CD4-positive, alpha-beta T cell treated with Interferon alpha-2 for 1 hour (primary cell): ENCODE data around the gene SLX9.
A peak's percentile ranks its signal among the peaks of the same experiment; 100 is the strongest.
"Not testable (repeated sequence)": the region's sequence is repeated elsewhere in the genome, so short reads cannot be mapped to it uniquely, and the experiment has no call there.

Experiments
- DNase-seq, 2 donors: peaks; one replicate each; pipeline ENCODE4 v3.0.0-alpha.2; 2020 to 2022

Gene SLX9

DNA sequence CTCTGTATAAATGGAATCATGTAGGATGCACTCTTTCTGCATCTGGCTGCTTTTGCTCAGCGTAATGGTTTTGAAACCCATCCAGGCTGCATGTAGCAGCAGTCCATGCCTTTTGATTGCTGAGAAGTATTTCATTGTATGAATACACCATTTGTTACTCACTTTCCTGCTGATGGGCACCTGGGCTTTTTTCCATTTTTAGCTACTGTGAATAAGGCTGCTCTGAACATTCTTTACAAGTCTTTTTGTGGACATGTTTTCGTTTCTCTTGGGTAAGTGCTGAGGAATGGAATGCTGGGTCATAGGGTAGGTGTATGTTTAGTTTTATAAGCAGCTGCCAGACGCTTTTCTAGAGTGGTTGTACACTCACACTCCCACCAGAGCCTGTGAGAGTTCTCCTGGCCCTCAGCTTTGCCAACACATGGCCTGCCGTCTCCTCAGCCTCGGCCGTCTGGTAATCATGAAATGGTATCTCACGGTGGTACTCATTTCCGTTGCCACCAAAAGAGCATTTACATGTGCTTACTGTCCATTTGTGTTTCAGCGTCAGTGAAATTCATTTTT is 22.7 kb downstream of the SLX9 start:
- DNase-seq: no peak

DNA sequence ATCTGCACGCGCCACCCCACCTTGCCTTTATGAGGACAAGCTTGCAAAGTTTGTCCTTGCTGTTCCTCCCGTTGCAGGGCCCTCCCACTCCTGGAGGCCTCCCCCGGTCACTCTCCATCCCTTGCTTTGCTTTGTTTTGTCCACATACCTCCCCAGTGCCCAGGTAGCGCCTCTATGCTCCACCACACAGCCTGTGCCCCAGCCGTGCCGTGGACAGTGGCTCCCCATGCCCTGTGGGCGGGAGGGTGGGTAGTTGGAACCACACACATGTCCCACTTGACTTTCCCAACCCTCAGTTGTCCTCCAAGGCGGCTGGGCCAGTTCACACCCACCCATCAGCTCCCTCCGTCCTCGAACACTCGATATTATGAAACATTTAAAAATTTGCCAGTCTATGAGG is 24.6 kb downstream of the SLX9 start:
- DNase-seq: no peak

DNA sequence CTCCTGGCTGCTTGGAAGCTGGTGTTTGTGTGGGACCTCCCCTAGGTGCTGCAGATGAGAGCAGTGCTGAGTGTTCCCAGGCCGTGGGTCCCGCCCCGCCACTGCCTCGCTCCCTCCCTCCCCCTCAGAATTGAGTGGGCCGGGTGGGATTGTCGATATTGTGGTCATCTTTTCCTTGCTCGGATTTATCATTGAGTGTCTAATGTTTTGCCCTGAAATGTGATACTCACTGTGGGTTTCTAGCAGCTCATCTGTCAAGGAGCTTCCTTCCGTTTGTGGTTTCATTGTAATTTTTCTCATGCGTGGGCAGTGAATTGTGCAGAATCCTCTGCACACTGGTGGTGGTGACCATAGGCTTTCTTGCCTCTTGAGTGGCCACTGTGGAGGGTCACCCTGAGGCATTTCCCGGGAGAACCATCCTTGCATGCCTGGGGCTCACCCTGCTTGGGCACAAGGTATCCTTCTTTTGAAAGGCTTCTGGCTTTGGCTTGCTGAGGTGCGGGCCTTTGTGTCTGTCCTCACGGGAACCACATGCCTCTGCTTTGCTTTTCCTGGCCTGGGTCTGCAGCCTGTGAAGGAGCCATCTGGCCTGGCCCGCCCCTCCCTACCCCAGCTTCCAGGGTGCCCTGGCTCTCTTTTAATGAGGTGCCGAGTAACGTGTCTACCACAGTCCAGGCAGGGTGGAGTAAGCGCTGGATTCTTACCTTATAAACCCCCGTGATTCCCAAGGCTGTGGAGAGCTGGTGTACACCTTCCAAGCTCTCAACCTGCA is 25.6 kb downstream of the SLX9 start:
- DNase-seq: peak in 1 of 2 donors; percentile 39

DNA sequence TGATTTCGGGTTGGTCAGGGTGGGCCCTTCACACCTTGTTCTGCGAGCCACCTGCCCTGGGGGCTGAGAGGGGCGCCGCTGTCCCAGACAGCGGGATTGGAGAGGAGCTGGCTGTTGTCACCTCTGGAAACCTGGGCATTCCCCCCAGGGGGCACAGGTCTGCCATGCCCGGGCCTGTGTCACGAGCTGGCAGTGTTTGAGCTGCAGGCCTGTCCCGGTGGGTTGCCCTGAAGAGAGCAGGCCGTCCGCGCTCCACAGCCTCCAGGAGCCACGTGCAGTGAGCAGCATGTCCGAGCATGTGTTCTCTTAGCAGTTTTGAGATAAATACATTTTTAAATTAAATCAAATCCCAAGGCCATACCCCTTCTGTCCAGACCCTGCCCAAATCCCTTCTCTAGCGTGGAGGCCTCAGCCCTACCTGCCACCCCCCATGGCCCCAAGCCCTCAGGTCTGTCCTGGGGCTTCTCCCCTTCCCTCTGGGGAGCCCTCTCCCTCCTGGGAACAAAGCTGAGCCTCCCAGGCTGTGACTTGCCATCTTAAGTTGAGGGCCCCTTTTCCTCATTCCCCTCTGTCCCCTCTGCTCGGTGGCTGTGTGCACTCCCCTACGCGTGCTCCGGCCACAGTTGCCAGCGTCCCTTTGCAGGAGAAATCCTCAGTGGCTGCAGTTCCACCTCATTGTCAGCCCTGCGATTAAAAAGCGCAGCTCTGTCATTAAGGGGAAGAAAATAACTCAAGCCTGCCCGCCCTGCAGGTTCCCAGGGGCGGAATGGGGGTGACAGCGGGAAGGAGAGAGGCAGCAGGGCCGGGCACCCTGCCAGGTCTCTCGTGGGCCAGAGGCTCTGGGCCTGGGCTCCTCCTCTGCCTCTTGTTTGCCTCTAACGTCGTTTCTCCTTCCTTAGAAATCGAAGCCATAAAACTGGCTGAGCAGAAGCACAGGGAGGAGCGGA is 26.6 kb downstream of the SLX9 start:
- DNase-seq: no peak

DNA sequence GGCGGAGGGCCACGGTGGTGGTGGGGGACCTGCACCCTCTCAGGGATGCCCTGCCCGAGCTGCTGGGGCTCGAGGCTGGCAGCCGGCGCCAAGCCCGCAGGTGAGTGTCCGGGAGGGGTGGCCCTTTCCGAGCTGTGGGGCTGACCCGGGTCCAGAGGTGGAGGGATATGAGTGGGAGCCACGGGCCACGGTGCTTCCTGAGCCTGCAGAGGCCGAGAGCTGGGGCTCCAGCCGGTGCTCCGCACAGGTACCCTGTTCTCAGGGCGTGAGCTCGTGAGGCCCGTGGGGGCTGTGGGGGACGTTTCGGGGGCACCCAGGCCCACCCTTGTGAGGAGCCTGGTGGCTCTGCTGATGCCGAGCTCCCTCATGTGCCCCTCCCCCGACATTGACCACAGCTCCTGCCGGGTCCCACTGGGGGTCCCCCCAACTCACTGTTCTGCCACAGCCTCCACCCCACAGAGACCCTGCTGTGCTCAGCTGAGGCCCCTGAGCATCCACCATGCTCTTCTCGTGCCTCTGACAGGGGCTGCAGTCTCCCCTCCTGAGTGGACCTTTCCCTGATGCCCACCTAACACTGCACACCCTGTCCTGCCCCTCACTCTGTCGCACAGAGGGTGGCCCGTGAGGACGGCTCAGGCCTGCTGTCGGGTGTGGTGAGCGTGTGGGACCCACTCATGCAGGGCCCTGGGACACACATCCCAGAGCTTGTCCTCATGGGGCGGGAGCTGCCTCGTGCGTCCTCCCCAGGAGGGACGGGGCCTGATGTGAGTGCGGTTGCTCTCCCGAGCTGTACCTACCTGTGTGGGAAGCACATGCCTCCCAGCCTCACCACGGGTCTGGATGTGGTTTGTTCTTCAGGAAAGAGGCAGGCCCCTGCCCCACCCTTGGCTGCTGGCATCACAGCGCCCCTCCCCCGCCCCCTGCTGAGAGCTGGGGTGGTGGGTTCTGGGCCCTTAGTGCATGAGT is 27.5 kb downstream of the SLX9 start:
- no peak for DNase-seq

DNA sequence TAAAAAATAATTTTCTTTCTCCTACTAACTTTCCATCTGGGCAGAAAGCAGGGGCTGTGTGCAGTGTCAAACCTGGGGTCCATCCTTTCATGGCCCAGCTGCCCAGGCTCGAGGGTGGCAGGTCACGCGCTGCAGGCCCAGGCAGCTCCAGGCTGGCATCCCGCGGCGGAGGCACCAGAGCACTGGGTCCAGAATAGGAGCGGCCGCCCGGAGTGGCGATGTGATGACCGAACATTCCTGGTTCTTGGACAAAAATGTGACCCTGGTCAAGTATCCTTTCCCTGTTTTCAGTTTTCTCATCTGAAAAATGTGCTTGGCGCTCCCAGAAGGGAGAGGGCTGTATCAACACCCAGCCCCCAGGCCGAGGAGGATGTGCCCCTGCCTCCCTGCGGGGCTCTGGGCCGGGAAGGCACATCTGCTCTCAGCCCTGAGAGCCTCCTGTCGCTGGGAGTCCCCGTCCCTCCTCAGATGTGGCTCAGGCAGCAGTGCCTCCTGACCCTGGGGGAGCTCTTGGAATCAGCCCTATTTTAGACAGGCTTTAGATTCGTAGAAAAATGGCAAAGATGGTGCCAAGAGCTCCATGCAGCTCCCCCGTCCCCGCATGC is 29.3 kb downstream of the SLX9 start:
- DNase-seq: no peak

DNA sequence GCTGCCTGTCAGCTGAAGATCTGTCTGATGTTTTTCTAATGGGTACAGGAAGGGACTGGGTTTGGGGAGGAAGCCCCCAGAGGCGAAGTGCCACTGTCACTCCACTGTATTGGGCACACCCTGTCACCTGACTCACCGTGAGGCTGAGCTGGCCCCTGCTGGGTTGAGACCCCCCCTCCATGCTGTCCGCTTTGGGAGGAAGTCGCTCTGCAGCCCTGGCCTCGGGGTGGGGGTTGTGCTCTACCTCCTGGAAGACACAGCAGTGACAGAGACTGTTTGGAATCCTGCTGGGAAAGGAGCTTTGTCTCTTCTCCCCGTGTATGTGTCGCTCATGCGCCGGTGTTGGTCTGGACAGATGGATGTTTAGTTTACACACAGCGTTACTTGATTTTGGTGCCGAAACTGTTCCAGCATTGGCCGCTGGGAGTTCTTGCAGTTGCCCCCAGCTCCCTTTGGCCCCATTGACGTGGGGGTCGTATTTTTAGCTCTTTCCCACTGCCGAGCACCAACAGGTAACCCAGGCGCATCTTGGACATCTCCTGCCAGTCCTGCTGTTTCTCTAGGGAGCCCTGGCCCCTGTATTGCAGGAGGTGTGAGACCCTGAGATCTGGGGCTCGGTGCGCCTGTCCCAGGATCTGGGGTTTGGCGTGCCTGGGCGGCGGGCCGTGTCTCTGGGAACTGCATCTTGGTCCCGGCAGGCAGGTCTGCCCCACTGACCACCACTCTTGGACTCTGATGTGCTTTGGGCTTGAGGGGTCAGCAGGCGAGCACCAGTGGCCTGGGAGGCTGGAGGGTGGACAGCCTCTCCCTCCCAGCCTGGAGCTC is 30.3 kb downstream of the SLX9 start:
- peak in 1 of 2 donors; percentile 41 for DNase-seq

DNA sequence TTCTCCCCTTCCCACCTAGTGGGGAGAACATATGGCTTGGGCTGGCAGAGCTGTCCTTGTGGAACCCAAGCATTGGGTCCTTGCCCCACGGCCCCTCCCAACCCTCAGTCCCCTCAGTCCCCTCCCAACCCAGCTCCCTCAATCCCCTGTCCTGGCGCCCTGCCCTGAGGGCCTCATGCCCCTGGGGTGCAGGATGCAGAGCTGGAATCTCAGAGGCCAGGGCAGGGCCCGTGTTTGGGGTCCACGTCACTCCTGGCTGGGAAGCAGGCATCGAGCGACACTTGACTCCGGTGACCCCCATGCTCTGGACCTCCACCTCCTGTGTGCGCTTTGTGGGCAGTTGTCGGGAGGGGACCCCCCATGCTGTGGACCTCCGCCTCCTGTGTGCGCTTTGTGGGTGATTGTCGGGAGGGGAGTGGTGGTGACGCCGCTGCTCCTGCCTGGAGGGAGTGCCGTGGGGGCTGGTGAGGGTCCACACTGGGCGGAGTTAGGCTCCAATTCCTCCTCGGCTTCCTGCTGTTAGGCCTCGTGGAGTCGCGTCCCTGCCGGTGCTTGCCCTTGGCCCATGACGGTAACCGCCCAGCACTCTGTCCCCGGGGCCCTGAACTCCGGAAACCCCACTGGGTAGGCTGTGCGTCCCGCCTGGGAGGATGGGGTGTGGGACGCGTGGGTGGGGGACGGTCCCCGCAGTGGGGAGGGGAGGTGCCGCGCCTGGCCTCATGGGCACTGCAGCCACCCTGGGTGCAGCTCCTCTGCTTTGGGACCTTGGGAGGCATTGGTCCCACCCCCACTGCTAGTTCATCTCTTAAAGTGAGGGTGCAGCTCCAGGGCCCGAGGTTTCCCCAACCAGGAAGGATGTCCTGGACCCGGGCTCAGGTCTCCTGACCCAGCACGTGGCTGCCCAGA is 31.2 kb downstream of the SLX9 start:
- no peak for DNase-seq

DNA sequence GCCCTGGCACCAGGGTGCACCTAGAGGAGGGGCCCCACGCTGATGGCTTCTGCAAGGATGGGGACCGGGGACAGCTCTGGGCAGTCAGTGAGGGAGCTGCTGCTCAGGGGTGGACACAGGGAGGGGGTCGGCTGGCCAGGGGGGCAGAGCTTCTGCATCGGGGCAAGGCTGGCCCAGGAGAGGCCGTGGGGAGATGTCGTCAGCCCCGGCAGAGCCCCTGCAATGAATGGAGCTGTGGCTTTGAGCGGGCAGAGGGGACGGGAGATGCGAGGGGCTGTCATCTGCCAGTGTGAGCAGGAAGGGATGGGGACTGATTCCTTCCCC is 31.8 kb downstream of the SLX9 start:
- DNase-seq: no peak

DNA sequence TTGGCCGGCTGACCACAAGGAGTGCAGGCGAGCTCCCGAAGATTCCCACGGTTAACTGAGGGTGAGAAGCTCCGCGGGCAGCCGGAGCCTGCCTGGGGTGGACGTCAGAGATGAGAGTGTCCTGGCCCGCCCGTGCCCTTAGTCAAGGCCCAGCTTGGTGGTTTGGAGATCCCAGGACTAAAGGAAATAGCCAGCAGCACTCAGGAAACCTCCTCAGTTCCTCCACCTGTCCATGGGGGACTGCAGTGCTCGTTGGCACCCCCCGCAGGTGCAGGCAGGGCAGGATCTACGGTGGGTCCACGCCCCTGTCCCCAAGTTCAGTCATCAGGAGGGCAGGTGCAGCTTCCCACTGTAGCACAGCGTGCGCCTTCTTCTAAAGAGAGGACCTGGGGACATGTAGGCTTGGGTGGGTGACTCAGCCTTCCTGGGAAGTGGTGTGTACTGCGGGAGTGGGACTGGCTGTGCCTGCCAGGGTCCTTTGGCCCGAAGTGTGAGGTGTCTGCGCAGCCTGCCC is 32.5 kb downstream of the SLX9 start:
- DNase-seq: no peak

DNA sequence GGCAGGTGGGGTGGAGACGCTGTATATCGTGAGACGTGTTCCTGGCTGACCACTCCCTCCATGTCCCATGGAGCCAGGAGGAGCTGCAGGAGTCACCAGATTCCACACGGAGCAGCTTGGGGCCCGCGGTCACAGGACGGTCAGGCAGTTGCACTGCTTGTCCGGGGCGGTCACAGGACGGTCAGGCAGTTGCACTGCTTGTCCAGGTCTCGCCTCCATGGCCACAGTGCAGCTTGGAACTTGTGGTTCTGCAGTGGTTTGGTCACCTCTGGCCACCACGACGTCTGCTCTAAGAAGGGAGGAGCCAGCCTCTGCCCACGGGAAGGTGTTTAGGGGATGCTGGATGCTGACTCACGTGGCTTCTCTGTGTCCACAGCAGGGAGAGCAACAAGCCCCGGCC is 33.0 kb downstream of the SLX9 start:
- no peak for DNase-seq

DNA sequence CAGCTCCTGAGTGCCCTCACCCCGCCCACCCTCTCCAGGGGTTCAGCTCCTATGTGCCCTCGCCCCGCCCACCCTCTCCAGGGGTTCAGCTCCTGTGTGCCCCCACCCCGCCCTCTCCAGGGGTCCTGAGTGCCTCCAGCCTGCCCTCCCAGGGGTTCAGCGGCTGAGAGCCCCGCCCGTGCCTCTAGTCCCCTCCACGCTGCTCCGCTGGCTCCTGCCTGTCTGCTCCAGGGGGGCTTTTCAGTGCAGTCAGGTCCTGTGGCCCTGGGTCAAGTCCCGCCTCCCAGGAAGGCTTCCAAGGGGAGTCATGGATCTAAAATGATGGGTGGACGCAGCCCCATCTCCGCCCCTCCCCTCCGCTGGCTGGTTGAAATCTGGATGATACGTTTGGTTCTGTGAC is 33.8 kb downstream of the SLX9 start:
- DNase-seq: no peak

DNA sequence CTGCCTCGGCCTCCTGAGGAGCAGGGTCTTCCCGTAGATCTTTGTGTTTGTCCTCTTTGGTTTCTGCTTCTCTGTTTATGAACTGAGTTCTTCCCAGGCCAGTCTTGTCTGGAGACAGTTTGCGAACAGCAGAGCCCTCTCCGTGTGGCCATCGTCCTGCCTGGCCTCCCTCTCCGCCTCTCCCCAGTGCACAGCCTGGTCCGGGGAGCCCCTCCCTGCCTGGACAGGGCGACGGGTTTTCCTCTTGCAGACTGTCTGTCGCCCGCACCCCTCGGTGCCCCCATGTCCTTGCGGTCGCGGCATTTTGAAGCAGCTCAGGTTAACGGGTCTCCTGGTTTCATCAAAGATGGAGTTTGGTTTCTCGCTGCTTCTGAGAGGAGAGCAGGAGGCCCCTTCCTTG is 34.8 kb downstream of the SLX9 start:
- DNase-seq: no peak

DNA sequence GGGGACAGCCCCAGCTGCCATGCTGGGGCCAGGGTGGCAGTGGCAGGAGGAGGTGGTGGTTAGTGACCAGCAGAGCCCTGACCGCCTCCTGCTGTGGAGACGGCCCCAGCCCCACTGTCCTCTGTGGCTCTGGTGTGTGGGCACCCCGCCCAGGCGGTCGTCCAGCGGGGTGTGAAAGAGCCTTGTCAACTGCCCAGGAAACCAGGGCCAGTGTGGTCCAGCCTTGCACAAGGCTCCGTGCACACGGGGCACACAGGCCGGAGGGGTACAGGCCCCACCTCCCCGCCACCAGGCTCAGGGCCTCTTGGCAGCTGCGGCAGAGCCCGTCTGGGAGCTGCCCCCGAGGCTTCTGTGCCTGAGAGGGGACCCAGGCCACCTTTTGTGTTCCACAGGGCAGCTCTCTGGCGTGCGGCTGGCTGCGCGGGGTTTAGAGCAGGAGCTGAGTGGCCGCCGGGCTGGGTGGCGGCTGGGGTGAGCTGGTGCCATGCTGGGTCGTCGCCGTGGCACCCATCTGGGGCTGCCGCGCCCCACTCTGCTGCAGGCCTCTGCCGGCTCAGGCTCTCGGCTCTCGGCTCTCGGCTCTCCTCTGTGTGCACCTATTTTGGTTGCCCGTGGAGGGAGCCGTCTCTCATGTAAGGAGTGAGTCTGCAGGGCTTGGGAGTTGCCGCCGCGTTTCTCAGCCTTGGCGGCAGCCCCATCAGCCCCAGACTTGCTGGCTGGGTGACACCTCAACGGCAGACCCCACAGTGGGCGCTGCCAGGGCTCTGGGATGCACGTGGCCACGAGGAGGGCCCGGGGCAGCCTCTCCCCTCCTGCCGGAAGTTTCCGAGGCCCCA is 36.1 kb downstream of the SLX9 start:
- DNase-seq: no peak

DNA sequence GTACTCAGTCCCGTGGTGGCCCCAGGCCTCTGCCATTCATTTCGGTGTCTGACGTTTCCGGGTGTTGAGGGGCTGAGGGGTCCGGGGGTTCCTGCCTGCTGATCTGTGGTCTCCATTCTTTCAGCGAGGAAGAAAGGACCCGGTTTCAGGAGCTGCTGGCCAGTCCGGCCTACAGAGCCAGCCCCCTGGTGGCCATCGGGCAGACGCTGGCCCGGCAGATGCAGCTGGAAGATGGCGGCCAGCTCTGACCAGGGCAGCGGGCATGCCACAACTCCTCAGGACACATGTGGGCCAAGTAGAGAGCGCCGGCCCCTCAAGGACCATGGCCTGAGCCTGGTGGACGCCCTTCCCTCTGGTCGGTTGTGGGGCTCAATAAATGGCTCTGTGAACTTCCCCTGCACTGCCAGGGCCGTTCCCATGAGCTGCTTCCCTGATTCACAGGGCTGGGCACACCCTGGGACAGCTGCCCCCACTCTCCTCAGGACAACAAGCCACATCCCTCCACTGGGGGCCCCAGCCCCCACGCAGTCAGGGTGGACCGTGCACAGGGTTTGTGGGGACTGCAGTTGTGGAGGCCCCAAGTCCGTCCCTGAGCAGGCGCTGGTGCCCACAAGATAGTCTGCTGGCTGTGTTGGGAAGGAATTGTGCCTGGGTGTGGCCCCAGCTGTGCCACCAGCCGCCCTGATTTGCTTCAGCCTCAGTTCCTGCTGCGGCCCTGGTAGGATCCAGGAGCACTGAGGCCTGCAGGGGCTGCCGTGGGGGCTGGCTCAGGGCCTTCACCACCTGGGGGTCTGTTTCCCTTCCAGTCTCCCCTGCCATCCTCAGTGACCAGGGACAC is 36.9 kb downstream of the SLX9 start:
- not testable (repeated sequence) for DNase-seq

DNA sequence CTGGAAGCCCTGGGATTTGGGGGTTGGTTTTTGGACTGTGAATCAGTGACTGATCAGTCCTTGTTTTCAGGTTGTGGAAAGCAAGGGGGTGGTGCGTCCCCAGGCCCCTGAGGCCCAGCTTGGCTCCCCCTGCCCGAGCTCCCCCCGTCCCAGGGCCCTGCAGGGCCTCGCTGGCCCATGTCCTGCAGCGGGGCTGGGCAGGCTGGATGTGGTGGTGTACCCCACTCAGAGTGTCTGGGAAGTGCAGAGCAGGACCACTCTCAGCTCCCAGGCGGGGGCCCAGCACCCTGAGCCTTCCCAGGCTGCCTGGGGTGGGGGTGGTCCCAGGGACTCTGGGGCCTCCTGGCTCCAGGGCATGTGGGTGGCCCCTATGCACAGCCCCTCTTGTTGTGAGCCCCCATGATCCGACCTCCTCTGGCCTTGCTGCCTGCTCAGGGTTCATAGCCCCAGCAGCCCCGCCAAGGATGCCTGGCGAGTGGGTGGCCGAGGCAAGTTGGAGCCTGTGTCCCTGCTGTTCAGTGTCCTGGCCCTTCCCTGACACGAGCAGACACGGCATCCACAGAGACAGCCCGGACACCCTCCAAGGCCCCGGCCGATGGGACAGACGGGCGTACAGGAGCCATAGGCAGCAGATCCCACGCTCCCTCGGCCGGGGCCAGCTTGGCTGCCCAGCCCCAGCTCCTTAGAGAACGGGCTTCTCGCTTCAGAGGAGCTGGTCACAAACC is 37.9 kb downstream of the SLX9 start:
- no peak for DNase-seq
